ENCODE results near the gene NDUFS6. TPM values are rescaled to one million over a fixed set of nuclear protein-coding genes. Genes with fewer than 3 reads are reported as not detected.

The NDUFS6 gene
- total RNA-seq, result 14.2 and 21.2 TPM in 2 replicates

DNA sequence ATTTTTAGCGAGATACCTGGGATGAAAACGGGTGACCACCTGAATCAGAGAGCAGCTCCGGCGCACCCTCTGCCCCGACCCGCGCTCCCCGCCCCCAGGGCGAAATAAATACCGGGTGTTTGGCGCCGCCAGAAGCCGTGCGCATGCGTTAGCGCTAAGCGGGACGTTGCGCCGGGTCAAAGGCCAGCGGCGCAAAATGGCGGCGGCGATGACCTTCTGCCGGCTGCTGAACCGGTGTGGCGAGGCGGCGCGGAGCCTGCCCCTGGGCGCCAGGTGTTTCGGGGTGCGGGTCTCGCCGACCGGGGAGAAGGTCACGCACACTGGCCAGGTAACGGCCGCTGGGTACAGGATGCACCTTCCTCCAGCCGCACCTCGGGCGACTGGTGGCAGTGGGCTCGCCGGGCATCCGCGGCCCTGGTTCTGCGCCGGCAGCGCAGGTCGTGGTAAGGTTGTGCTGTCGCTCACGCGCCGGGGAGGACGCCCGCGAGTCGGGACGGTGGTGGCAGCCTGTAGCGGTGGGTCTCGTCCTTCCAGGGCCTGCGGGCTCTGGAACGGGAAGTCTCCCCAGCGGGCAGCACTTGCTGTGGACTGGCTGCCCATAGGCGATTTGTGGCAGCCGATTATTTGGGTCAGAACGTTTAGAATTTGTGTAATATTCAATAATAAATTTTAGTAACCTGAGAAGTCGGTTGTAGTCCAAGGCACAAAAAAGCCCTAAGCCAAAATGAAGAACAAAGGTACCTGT is at the start of gene NDUFS6:
TSS of gene NDUFS6 (plus strand) at position 186 of the 745 bp plus-strand sequence. CDS start at position 197, 11 bp downstream.

DNA sequence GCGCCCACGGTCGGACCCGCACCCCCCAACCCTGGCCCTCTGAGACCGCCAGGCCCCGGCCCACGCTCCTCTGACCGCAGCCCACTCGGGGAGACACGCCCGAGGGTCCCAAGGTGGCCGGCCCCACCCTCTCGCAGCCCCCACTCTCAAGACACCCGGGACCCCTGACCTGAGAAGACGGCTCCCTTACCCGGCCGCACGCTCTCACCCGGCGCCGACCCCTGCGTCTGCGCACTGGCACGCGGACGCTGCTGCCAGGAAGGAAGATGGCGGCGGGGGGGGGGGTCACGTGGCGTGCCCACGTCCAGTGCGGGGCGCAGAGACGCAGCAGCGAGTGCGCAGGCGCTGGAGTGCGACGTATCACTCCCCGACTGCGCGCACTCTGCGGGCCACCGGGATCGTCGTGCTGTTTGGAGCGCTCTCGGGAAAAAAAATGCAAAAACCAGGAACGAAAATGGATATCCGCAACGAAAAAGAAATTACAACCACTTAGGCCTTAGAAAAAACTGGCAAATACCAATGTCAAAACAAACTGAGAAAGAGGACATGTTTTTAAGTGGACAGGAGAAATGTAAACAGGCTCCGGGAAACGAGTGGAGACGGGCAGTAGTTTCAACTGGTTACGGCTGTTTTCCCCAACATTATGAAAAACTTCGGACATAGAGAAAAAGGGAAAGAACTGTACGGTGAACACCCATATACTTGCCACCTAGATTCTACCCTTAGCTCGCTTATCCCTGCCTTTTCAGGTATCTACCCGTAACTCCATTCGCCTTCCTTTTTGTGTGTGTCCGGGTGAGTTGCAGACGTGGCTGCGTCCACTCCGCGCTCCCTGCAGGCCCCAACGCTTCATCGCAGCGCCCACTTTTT is 1.4 kb upstream of the NDUFS6 start, which contains the start of gene MRPL36:
TSS of gene MRPL36 (minus strand) at position 236 of the 870 bp plus-strand sequence. CDS start 902 bp downstream, outside the sequence.

Other genes with a start within 250 kb of the NDUFS6 start
- gene MRPL36, start 1.6 kb upstream of the NDUFS6 start, total RNA-seq, result 33.7 and 72.2 TPM in 2 replicates
- gene IRX4, start 81.5 kb downstream of the NDUFS6 start, total RNA-seq, result not detected in 2 replicates